ENCODE results near the gene GPX5.

The GPX5 gene

GRCh38 chr6:28525496-28526039 is at the start of gene GPX5:
Gene GPX5, plus strand, starts transcription at chr6:28525881. Its CDS starts 133 bp downstream, at chr6:28526014.
- Histone ChIP-seq H3K27me3 (ENCODE audit: control insufficient read depth in 5 of 5, insufficient read depth in 4 of 5, low read length in 5 of 5) (peaks cover 0 to 10% (median 8%) of the 10 kb centered on the region in 5 donors), H3K4me1 (ENCODE audit: control insufficient read depth in 5 of 5, insufficient read depth in 5 of 5, low read length in 5 of 5) (no peaks in the 10 kb centered on the region), H3K9ac (ENCODE audit: low read length in 5 of 5) (no peak within 1 kb of the TSS), H3K9me3 (ENCODE audit: control insufficient read depth in 5 of 5, low read length in 5 of 5) (no peaks in the 10 kb centered on the region), H3K36me3 (ENCODE audit: control insufficient read depth in 5 of 5, insufficient read depth in 5 of 5, low read length in 5 of 5) (no peaks in the 10 kb centered on the region), H3K27ac (ENCODE audit: low read depth, low read length) (no peak within 1 kb of the TSS), H3K4me3 (ENCODE audit: low read depth in 1 of 5, low read length in 5 of 5) (no peak within 1 kb of the TSS)

GRCh38 chr6:28478518-28478917 is 47.2 kb upstream of the GPX5 start:
- Histone ChIP-seq H3K27ac (ENCODE audit: low read depth, low read length) (no peak overlapping the region), H3K4me1 (ENCODE audit: control insufficient read depth in 5 of 5, insufficient read depth in 5 of 5, low read length in 5 of 5) (peaks cover 0 to 7% (median 0%) of the 10 kb centered on the region in 5 donors), H3K27me3 (ENCODE audit: control insufficient read depth in 5 of 5, insufficient read depth in 4 of 5, low read length in 5 of 5) (peaks cover 7 to 28% (median 11%) of the 10 kb centered on the region in 5 donors), H3K36me3 (ENCODE audit: control insufficient read depth in 5 of 5, insufficient read depth in 5 of 5, low read length in 5 of 5) (no peaks in the 10 kb centered on the region), H3K4me3 (ENCODE audit: low read depth in 1 of 5, low read length in 5 of 5) (no peak overlapping the region), H3K9me3 (ENCODE audit: control insufficient read depth in 5 of 5, low read length in 5 of 5) (no peaks in the 10 kb centered on the region), H3K9ac (ENCODE audit: low read length in 5 of 5) (no peak overlapping the region)

- Histone ChIP-seq H3K36me3 (ENCODE audit: control insufficient read depth in 5 of 5, insufficient read depth in 5 of 5, low read length in 5 of 5) (no peaks in the 10 kb centered on the region), H3K9ac (ENCODE audit: low read length in 5 of 5) (no peak overlapping the region), H3K27ac (ENCODE audit: low read depth, low read length) (no peak overlapping the region), H3K4me1 (ENCODE audit: control insufficient read depth in 5 of 5, insufficient read depth in 5 of 5, low read length in 5 of 5) (no peaks in the 10 kb centered on the region), H3K27me3 (ENCODE audit: control insufficient read depth in 5 of 5, insufficient read depth in 4 of 5, low read length in 5 of 5) (peaks cover 7 to 26% (median 11%) of the 10 kb centered on the region in 5 donors), H3K4me3 (ENCODE audit: low read depth in 1 of 5, low read length in 5 of 5) (no peak overlapping the region), H3K9me3 (ENCODE audit: control insufficient read depth in 5 of 5, low read length in 5 of 5) (no peaks in the 10 kb centered on the region)
Observed at GRCh38 chr6:28480253-28480932, 45.3 kb upstream of the GPX5 start.

GRCh38 chr6:28485482-28485881 is 40.2 kb upstream of the GPX5 start:
- Histone ChIP-seq H3K9ac (ENCODE audit: low read length in 5 of 5) (no peak overlapping the region), H3K4me1 (ENCODE audit: control insufficient read depth in 5 of 5, insufficient read depth in 5 of 5, low read length in 5 of 5) (peaks cover 0 to 11% (median 7%) of the 10 kb centered on the region in 5 donors), H3K9me3 (ENCODE audit: control insufficient read depth in 5 of 5, low read length in 5 of 5) (no peaks in the 10 kb centered on the region), H3K27me3 (ENCODE audit: control insufficient read depth in 5 of 5, insufficient read depth in 4 of 5, low read length in 5 of 5) (peaks cover 4 to 11% (median 6%) of the 10 kb centered on the region in 5 donors), H3K36me3 (ENCODE audit: control insufficient read depth in 5 of 5, insufficient read depth in 5 of 5, low read length in 5 of 5) (no peaks in the 10 kb centered on the region), H3K27ac (ENCODE audit: low read depth, low read length) (no peak overlapping the region), H3K4me3 (ENCODE audit: low read depth in 1 of 5, low read length in 5 of 5) (no peak overlapping the region)

GRCh38 chr6:28486533-28486932 is 39.1 kb upstream of the GPX5 start:
- Histone ChIP-seq H3K9ac (ENCODE audit: low read length in 5 of 5) (no peak overlapping the region), H3K4me3 (ENCODE audit: low read depth in 1 of 5, low read length in 5 of 5) (no peak overlapping the region), H3K27me3 (ENCODE audit: control insufficient read depth in 5 of 5, insufficient read depth in 4 of 5, low read length in 5 of 5) (peaks cover under 1 to 8% (median 4%) of the 10 kb centered on the region in 5 donors), H3K27ac (ENCODE audit: low read depth, low read length) (no peak overlapping the region), H3K4me1 (ENCODE audit: control insufficient read depth in 5 of 5, insufficient read depth in 5 of 5, low read length in 5 of 5) (peaks cover 0 to 14% (median 7%) of the 10 kb centered on the region in 5 donors), H3K36me3 (ENCODE audit: control insufficient read depth in 5 of 5, insufficient read depth in 5 of 5, low read length in 5 of 5) (no peaks in the 10 kb centered on the region), H3K9me3 (ENCODE audit: control insufficient read depth in 5 of 5, low read length in 5 of 5) (no peaks in the 10 kb centered on the region)

GRCh38 chr6:28486988-28487742 is 38.5 kb upstream of the GPX5 start:
- no peaks in the 10 kb centered on the region for H3K9me3 ChIP-seq (ENCODE audit: control insufficient read depth in 5 of 5, low read length in 5 of 5)
- H3K27me3 ChIP-seq (ENCODE audit: control insufficient read depth in 5 of 5, insufficient read depth in 4 of 5, low read length in 5 of 5): peaks cover 0 to 4% (median 0%) of the 10 kb centered on the region in 5 donors
- H3K4me1 ChIP-seq (ENCODE audit: control insufficient read depth in 5 of 5, insufficient read depth in 5 of 5, low read length in 5 of 5): peaks cover 0 to 14% (median 7%) of the 10 kb centered on the region in 5 donors
- no peak overlapping the region for H3K4me3 ChIP-seq (ENCODE audit: low read depth in 1 of 5, low read length in 5 of 5)
- no peak overlapping the region for H3K27ac ChIP-seq (ENCODE audit: low read depth, low read length)
- H3K36me3 ChIP-seq (ENCODE audit: control insufficient read depth in 5 of 5, insufficient read depth in 5 of 5, low read length in 5 of 5): no peaks in the 10 kb centered on the region
- H3K9ac ChIP-seq (ENCODE audit: low read length in 5 of 5): no peak overlapping the region

GRCh38 chr6:28488916-28489365 is 36.7 kb upstream of the GPX5 start:
- peak overlapping the region; percentile 52 to 78 (median 69) for H3K4me3 ChIP-seq (ENCODE audit: low read depth in 1 of 5, low read length in 5 of 5)
- H3K9ac ChIP-seq (ENCODE audit: low read length in 5 of 5): peak overlapping the region in 1 of 5 donors; percentile 66
- peaks cover 0 to 4% (median 0%) of the 10 kb centered on the region in 5 donors for H3K27me3 ChIP-seq (ENCODE audit: control insufficient read depth in 5 of 5, insufficient read depth in 4 of 5, low read length in 5 of 5)
- no peak overlapping the region for H3K27ac ChIP-seq (ENCODE audit: low read depth, low read length)
- peaks cover 0 to 14% (median 7%) of the 10 kb centered on the region in 5 donors for H3K4me1 ChIP-seq (ENCODE audit: control insufficient read depth in 5 of 5, insufficient read depth in 5 of 5, low read length in 5 of 5)
- no peaks in the 10 kb centered on the region for H3K9me3 ChIP-seq (ENCODE audit: control insufficient read depth in 5 of 5, low read length in 5 of 5)
- H3K36me3 ChIP-seq (ENCODE audit: control insufficient read depth in 5 of 5, insufficient read depth in 5 of 5, low read length in 5 of 5): no peaks in the 10 kb centered on the region

- H3K4me3 ChIP-seq (ENCODE audit: low read depth in 1 of 5, low read length in 5 of 5): peak overlapping the region; percentile 52 to 78 (median 69)
- H3K27me3 ChIP-seq (ENCODE audit: control insufficient read depth in 5 of 5, insufficient read depth in 4 of 5, low read length in 5 of 5): peaks cover 0 to 4% (median 0%) of the 10 kb centered on the region in 5 donors
- H3K27ac ChIP-seq (ENCODE audit: low read depth, low read length): peak overlapping the region; percentile 48
- H3K4me1 ChIP-seq (ENCODE audit: control insufficient read depth in 5 of 5, insufficient read depth in 5 of 5, low read length in 5 of 5): peaks cover 0 to 14% (median 7%) of the 10 kb centered on the region in 5 donors
- no peaks in the 10 kb centered on the region for H3K36me3 ChIP-seq (ENCODE audit: control insufficient read depth in 5 of 5, insufficient read depth in 5 of 5, low read length in 5 of 5)
- H3K9ac ChIP-seq (ENCODE audit: low read length in 5 of 5): peak overlapping the region; percentile 4 to 72 (median 39)
- H3K9me3 ChIP-seq (ENCODE audit: control insufficient read depth in 5 of 5, low read length in 5 of 5): no peaks in the 10 kb centered on the region
Observed at GRCh38 chr6:28489366-28490204, 36.1 kb upstream of the GPX5 start.

GRCh38 chr6:28490205-28490890 is 35.3 kb upstream of the GPX5 start:
- peak overlapping the region; percentile 52 to 78 (median 69) for H3K4me3 ChIP-seq (ENCODE audit: low read depth in 1 of 5, low read length in 5 of 5)
- peak overlapping the region in 4 of 5 donors; percentile 4 to 72 (median 46) for H3K9ac ChIP-seq (ENCODE audit: low read length in 5 of 5)
- H3K27me3 ChIP-seq (ENCODE audit: control insufficient read depth in 5 of 5, insufficient read depth in 4 of 5, low read length in 5 of 5): peaks cover 0 to 4% (median 0%) of the 10 kb centered on the region in 5 donors
- peak overlapping the region; percentile 48 for H3K27ac ChIP-seq (ENCODE audit: low read depth, low read length)
- H3K36me3 ChIP-seq (ENCODE audit: control insufficient read depth in 5 of 5, insufficient read depth in 5 of 5, low read length in 5 of 5): no peaks in the 10 kb centered on the region
- peaks cover 0 to 14% (median 7%) of the 10 kb centered on the region in 5 donors for H3K4me1 ChIP-seq (ENCODE audit: control insufficient read depth in 5 of 5, insufficient read depth in 5 of 5, low read length in 5 of 5)
- no peaks in the 10 kb centered on the region for H3K9me3 ChIP-seq (ENCODE audit: control insufficient read depth in 5 of 5, low read length in 5 of 5)

Data from subcutaneous abdominal adipose tissue (tissue), 5 donors.